MM.1S (cell line): Measurements from ENCODE around the gene SMIM1.

Source experiments
- CTCF ChIP-seq: fragments of 300-600 bp; sonication (generic); IDR thresholded peaks from 2 replicates; pipeline ENCODE4 v1.5.1; 2016; ENCODE audit warnings: antibody characterized with exemption, low read length, mixed read lengths
- EZH2 ChIP-seq: fragments of 300-600 bp; sonication (generic); optimal IDR thresholded peaks from 2 replicates; pipeline ENCODE3; 2017; ENCODE audit warnings: low read depth, mild to moderate bottlenecking, antibody characterized with exemption, low read length, mixed read lengths

GRCh38 chr1:3740042-3740441 lies 32.5 kb upstream of the SMIM1 start:
- TF ChIP-seq CTCF (no peak), EZH2 (no peak)
